Measurements from ENCODE around the gene TYW1. TPM values are rescaled to one million over a fixed set of nuclear protein-coding genes. Genes with fewer than 3 reads are reported as not detected.
"Not testable (repeated sequence)": the region's sequence is repeated elsewhere in the genome, so short reads cannot be mapped to it uniquely, and the experiment has no call there.

TYW1 gene
- total and polyA plus RNA-seq, 9 donors: 13.2 to 16.3 (median 14.6) TPM

- not testable (repeated sequence) for DNase-seq; H3K4me3 ChIP-seq (ENCODE audit: low read length); H3K27ac ChIP-seq (ENCODE audit: low read length); H3K27me3 ChIP-seq (ENCODE audit: control insufficient read depth, insufficient read depth, low read length); H3K4me1 ChIP-seq (ENCODE audit: control insufficient read depth, insufficient read depth, low read length); H3K9me3 ChIP-seq (replicated peaks; ENCODE audit: control insufficient read depth, low read depth, low read length)
- 87% methylated on average over 3 of the region's 9 CpGs for WGBS (ENCODE audit: insufficient coverage)
- H3K36me3 ChIP-seq (ENCODE audit: control insufficient read depth, insufficient read depth, low read length): peaks cover 36% of the 10 kb centered on the region
Measured at GRCh38 chr7:67014076-67014622, 17.5 kb downstream of the TYW1 start.

- WGBS (ENCODE audit: insufficient coverage): 100% methylated on average over 3 of the region's 8 CpGs
- peaks cover 54% of the 10 kb centered on the region for H3K36me3 ChIP-seq (ENCODE audit: control insufficient read depth, insufficient read depth, low read length)
- not testable (repeated sequence) for H3K9me3 ChIP-seq (replicated peaks; ENCODE audit: control insufficient read depth, low read depth, low read length); DNase-seq; H3K27ac ChIP-seq (ENCODE audit: low read length); H3K4me3 ChIP-seq (ENCODE audit: low read length); H3K4me1 ChIP-seq (ENCODE audit: control insufficient read depth, insufficient read depth, low read length); H3K27me3 ChIP-seq (ENCODE audit: control insufficient read depth, insufficient read depth, low read length)
Measured at GRCh38 chr7:67017971-67018370, 21.3 kb downstream of the TYW1 start.

GRCh38 chr7:67018940-67019339 lies 22.3 kb downstream of the TYW1 start:
- no peak for DNase-seq
- Histone ChIP-seq H3K36me3 (ENCODE audit: control insufficient read depth, insufficient read depth, low read length) (peaks cover 50% of the 10 kb centered on the region), H3K9me3 (replicated peaks; ENCODE audit: control insufficient read depth, low read depth, low read length) (no peaks in the 10 kb centered on the region), H3K4me1 (ENCODE audit: control insufficient read depth, insufficient read depth, low read length) (no peaks in the 10 kb centered on the region), H3K27ac (ENCODE audit: low read length) (no peak overlapping the region), H3K27me3 (ENCODE audit: control insufficient read depth, insufficient read depth, low read length) (no peaks in the 10 kb centered on the region), H3K4me3 (ENCODE audit: low read length) (no peak overlapping the region)
- 74% methylated on average over 7 of the region's 7 CpGs for WGBS (ENCODE audit: insufficient coverage)

- no peak overlapping the region for H3K27ac ChIP-seq (ENCODE audit: low read length)
- peaks cover 48% of the 10 kb centered on the region for H3K36me3 ChIP-seq (ENCODE audit: control insufficient read depth, insufficient read depth, low read length)
- no peaks in the 10 kb centered on the region for H3K9me3 ChIP-seq (replicated peaks; ENCODE audit: control insufficient read depth, low read depth, low read length)
- H3K4me1 ChIP-seq (ENCODE audit: control insufficient read depth, insufficient read depth, low read length): no peaks in the 10 kb centered on the region
- H3K4me3 ChIP-seq (ENCODE audit: low read length): no peak overlapping the region
- WGBS (ENCODE audit: insufficient coverage): 70% methylated on average over 5 of the region's 8 CpGs
- DNase-seq: no peak
- no peaks in the 10 kb centered on the region for H3K27me3 ChIP-seq (ENCODE audit: control insufficient read depth, insufficient read depth, low read length)
Measured at GRCh38 chr7:67019562-67020390, 23.1 kb downstream of the TYW1 start.

GRCh38 chr7:67021260-67021659 lies 24.6 kb downstream of the TYW1 start:
- no peak overlapping the region for H3K27ac ChIP-seq (ENCODE audit: low read length)
- H3K27me3 ChIP-seq (ENCODE audit: control insufficient read depth, insufficient read depth, low read length): no peaks in the 10 kb centered on the region
- H3K4me3 ChIP-seq (ENCODE audit: low read length): no peak overlapping the region
- H3K9me3 ChIP-seq (replicated peaks; ENCODE audit: control insufficient read depth, low read depth, low read length): no peaks in the 10 kb centered on the region
- 85% methylated on average over 2 of the region's 7 CpGs for WGBS (ENCODE audit: insufficient coverage)
- no peaks in the 10 kb centered on the region for H3K4me1 ChIP-seq (ENCODE audit: control insufficient read depth, insufficient read depth, low read length)
- DNase-seq: no peak
- peaks cover 38% of the 10 kb centered on the region for H3K36me3 ChIP-seq (ENCODE audit: control insufficient read depth, insufficient read depth, low read length)

- no peak for DNase-seq
- no peaks in the 10 kb centered on the region for H3K4me1 ChIP-seq (ENCODE audit: control insufficient read depth, insufficient read depth, low read length)
- H3K27me3 ChIP-seq (ENCODE audit: control insufficient read depth, insufficient read depth, low read length): no peaks in the 10 kb centered on the region
- 100% methylated on average over 1 of the region's 3 CpGs for WGBS (ENCODE audit: insufficient coverage)
- no peak overlapping the region for H3K4me3 ChIP-seq (ENCODE audit: low read length)
- H3K36me3 ChIP-seq (ENCODE audit: control insufficient read depth, insufficient read depth, low read length): peaks cover 38% of the 10 kb centered on the region
- no peaks in the 10 kb centered on the region for H3K9me3 ChIP-seq (replicated peaks; ENCODE audit: control insufficient read depth, low read depth, low read length)
- H3K27ac ChIP-seq (ENCODE audit: low read length): no peak overlapping the region
Measured at GRCh38 chr7:67022511-67022910, 25.9 kb downstream of the TYW1 start.

GRCh38 chr7:67025459-67025858 lies 28.8 kb downstream of the TYW1 start:
- not testable (repeated sequence) for H3K9me3 ChIP-seq (replicated peaks; ENCODE audit: control insufficient read depth, low read depth, low read length); H3K4me1 ChIP-seq (ENCODE audit: control insufficient read depth, insufficient read depth, low read length); H3K27me3 ChIP-seq (ENCODE audit: control insufficient read depth, insufficient read depth, low read length); H3K27ac ChIP-seq (ENCODE audit: low read length); DNase-seq; H3K4me3 ChIP-seq (ENCODE audit: low read length)
- H3K36me3 ChIP-seq (ENCODE audit: control insufficient read depth, insufficient read depth, low read length): peaks cover 18% of the 10 kb centered on the region
- WGBS (ENCODE audit: insufficient coverage): no CpG with 5 or more reads among the region's 1 CpG

GRCh38 chr7:67031685-67032084 lies 35.1 kb downstream of the TYW1 start:
- not testable (repeated sequence) for H3K4me1 ChIP-seq (ENCODE audit: control insufficient read depth, insufficient read depth, low read length); H3K27me3 ChIP-seq (ENCODE audit: control insufficient read depth, insufficient read depth, low read length); H3K4me3 ChIP-seq (ENCODE audit: low read length); H3K27ac ChIP-seq (ENCODE audit: low read length); H3K9me3 ChIP-seq (replicated peaks; ENCODE audit: control insufficient read depth, low read depth, low read length); DNase-seq
- no CpG with 5 or more reads among the region's 2 CpGs for WGBS (ENCODE audit: insufficient coverage)
- H3K36me3 ChIP-seq (ENCODE audit: control insufficient read depth, insufficient read depth, low read length): peaks cover 16% of the 10 kb centered on the region

- H3K27ac ChIP-seq (ENCODE audit: low read length): no peak overlapping the region
- peaks cover 16% of the 10 kb centered on the region for H3K36me3 ChIP-seq (ENCODE audit: control insufficient read depth, insufficient read depth, low read length)
- H3K27me3 ChIP-seq (ENCODE audit: control insufficient read depth, insufficient read depth, low read length): no peaks in the 10 kb centered on the region
- H3K9me3 ChIP-seq (replicated peaks; ENCODE audit: control insufficient read depth, low read depth, low read length): peaks cover 3% of the 10 kb centered on the region
- H3K4me3 ChIP-seq (ENCODE audit: low read length): no peak overlapping the region
- WGBS (ENCODE audit: insufficient coverage): no CpG with 5 or more reads among the region's 5 CpGs
- DNase-seq: no peak
- peaks cover 5% of the 10 kb centered on the region for H3K4me1 ChIP-seq (ENCODE audit: control insufficient read depth, insufficient read depth, low read length)
Measured at GRCh38 chr7:67033251-67033650, 36.6 kb downstream of the TYW1 start.

- DNase-seq: peak; percentile 68
- H3K36me3 ChIP-seq (ENCODE audit: control insufficient read depth, insufficient read depth, low read length); H3K9me3 ChIP-seq (replicated peaks; ENCODE audit: control insufficient read depth, low read depth, low read length); H3K27me3 ChIP-seq (ENCODE audit: control insufficient read depth, insufficient read depth, low read length); H3K4me3 ChIP-seq (ENCODE audit: low read length); H3K4me1 ChIP-seq (ENCODE audit: control insufficient read depth, insufficient read depth, low read length): not testable (repeated sequence)
- peak overlapping the region; percentile 91 for H3K27ac ChIP-seq (ENCODE audit: low read length)
- WGBS (ENCODE audit: insufficient coverage): 57% methylated on average over 2 of the region's 10 CpGs
Measured at GRCh38 chr7:67036432-67037395, 40.1 kb downstream of the TYW1 start.

Data from muscle of leg (tissue), 11 donors.